GM21360 (cell line): Measurements from ENCODE around the gene EHBP1L1.

Experiments used
- ATAC-seq: cut with Tn5 transposase; IDR thresholded peaks from one replicate; pipeline ENCODE4 v1.9.1; 2021; ENCODE audit warnings: mild to moderate bottlenecking, moderate library complexity; ENCODE audit not compliant: unreplicated experiment

Gene EHBP1L1

DNA sequence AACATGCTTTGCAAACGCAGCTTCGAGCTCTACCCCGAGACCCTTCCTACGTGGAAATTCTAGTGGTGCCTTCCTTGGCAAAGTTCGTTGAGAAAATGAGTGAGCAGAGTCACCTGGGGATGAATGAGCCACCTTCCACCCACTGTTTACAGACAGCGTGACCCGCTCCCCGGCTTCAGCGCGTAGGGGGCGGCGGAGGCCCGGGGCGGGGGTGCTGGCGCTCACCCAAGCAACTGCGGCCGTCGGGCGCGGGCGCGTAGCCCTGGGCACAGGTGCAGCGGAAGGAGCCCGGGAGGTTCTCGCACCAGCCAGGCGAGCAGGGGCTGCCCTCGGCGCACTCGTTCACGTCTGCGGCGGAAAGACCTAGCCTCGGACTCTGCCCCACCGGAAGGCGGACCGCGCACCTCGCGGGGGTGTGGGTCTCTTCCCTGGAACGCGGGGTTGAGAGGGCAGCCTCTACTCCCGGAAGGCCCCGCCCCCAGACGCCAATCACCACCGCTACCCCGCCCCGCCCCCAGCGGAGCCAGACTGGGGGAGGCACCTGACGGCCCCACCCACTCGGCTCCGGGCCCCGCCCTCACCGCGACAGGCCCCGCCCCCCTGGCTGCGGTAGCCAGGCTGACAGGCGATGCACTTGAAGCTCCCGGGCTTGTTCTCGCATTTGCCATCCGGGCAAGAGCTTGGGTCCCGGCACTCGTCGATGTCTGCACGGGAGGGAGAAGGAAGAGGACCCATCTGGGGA lies 29.5 kb upstream of the EHBP1L1 start:
- peak; percentile 58 for ATAC-seq

DNA sequence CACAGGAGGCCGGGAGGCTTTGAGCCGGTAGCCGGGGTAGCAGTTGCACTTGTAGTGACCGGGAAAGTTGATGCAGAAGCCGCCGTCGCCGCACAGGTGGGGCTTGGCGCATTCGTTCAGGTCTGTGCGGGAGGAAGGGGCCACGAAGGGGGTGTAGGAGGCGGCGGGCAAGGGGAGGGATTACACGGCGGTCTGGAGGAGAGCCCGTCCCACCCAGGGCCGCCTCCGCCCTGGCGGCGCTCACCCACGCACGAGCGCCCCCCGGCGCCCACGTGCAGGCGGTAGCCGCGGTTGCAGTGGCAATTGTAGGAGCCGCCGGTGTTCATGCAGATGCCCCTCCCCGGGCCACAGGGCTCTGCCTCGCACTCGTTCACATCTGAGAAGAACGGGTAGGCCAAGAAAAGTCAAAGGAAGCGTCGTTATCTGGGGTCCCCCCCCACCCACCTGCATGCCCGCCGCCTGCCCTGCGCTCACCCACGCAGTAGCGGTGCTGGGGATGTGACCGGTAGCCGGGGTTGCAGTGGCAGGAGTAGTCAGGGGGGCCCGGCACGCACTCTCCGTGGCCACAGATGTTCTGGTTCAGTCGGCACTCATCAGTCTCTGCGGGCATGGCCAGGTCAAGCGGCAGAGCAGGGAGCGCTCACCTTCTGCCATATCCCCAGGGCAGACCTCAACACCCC lies 28.3 kb upstream of the EHBP1L1 start:
- ATAC-seq = no peak

DNA sequence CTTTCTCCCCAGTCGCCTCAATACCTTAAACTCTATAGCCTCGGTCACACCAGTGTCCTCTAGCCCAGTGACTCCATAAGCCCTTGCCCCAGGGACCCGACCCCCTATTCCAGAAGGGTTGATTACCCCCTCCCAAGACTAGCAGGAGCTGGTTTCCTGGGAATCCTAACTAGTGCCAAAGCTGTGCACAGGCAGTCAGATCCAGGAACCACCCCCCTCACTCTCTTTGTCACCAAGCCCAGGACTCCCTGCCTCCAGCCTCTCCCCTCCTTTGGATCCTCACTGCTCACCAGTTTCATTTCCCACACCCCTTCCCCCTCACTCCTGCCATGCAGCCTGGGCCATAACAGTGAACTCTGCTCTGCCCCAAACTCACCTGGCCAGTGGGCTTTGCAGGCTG lies 27.5 kb upstream of the EHBP1L1 start:
- no peak for ATAC-seq

DNA sequence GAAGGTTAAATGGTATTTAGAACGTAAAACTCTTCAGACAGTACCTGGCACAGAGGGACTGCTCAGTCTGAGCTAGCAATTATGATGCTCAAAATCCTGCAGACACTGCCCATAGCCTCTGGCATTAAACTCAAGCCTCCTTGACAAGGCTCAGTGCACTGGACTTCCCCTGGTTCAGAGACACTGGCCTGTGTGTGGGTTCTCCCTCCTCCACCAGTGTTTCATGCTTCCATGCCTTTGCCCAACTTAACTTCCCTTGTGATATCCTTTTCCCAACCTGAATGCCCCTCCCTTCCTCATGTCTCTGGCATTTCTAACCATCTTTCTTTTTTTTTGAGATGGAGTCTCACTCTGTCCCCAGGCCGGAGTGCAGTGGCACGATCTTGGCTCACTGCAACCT lies 26.8 kb upstream of the EHBP1L1 start:
- no peak for ATAC-seq

DNA sequence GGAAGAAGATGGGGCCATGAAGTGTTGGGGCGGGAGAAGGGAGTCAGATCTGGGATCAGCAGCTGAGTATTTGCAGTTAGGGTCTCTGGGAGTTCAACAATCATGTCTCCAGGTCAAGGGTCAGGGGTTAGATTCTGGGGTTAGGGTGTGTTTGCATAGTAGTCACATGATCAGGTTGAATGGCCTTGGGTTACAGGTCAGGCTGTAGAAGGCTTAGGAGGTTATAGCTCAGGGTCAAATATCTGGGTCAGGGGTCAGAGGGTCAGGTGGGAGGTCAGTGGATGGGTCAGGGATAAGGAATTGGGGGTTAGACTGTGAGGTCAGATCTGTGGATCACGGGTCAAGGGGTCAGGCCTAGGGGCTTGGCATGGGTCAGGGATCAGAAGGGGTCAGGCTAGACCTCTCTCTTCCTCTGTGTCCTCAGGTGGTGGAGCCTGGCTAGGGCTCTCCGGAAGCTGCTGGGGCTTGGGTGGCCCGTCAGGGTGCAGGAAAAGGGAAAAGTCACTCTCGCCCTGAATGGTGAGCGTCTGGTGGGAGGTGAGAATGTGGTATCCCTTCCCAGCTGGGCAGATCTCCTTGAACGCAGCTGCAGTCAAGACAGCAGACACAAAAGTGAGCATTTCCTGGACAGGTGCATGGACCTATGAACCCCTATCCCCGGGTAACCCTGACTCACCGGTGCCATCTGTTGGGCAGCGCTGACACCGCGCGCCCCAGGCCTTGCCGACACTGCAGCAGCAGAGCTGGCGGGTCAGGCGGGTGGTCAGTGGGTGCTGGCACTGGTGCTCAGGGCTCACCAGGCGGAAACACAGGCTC lies 24.1 kb upstream of the EHBP1L1 start:
- ATAC-seq = no peak

DNA sequence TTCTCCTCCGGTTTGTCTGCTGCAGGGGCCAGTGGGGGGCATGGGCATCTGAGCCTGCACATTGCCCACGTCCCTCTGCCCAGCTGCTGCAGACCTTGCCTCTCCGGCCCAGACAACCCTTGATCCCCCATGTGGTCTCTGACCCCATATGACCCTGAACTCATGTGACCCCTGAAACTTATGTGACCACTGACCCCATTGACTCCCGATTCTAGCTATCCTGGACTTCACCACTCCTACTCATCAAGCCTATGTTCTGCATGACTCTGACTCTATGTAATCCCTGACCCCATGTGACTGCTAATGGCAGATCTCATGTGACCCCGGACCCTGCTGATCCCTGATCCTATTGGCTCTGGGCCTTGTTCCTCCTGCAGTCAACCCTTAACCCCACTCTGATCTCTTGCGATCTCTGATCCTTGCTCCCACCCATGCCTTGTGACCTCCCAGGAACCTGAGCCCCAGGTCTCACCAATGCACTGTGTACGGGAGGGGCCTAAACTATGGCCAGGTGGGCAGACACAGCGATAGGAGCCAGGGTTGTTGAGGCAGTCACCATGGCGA lies 23.4 kb upstream of the EHBP1L1 start:
- no peak for ATAC-seq

DNA sequence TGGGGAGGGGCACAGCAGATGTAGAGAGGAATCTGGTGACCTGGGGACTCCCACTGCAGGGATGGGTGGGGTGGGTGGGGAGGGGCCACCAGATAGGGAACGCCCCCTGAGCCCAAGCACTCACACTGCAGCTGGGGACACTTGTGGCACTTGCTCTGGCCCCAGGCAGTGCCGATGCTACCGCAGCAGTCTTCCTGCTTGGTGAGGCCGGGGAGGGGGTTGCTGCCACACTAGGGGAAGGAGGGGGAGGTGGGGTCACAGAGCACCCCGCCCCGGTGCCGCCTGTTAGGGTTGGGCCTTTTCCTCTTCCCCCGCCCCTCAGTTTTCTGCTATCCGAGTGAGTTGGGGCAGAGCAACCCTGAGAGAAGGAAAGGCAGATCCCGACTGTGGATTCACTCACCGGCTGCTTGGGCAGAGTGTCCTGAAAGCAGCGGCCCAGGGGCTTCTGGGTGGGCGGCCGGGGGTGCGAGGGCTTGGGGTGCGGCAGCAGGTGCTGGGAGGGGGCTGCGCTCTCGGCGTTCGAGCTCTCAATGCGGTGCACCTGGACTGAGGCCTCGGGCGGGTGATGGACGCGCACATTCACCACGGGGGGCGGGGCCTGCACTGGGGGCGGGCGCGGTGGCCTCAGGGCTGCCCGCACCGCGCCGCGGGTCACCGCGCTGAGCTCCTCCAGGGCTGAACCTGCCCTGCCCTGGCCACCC lies 22.4 kb upstream of the EHBP1L1 start:
- no peak for ATAC-seq

DNA sequence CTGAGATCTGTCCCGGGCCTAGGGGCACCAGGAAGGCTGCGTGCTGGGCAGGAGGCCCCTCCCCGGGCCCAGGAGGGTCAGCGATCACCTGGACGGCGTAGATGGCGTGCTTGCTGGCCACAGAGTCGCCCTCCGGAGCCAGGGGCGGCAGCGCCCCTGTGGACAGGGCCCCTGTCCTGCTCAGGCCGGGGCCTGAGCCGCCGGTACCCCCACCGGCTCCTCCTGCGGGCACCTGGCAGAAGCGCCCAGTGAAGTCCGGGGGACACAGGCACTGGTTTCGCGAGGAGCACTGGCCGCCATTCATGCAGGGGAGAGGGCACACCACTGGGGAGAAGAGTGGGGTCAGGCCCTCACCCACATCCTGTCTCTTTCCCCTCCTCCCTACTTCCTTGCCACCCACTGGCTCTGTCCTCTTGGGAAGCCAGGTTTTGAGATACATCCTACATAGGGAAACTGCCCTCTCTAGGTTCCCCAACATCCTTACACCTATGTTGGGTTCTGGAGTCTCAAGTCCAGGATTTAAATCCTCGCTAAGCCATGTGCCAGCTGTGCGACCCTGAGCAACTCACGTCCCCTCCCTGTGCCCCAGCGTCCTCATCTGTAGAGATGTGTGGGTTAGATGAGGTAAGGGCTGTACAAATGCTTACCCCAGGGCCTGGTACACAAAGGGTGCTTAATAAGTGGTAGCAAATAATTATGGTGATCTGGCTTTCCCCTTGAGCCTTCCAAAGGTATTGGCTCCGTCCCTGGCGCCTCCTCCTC lies 21.6 kb upstream of the EHBP1L1 start:
- no peak for ATAC-seq

DNA sequence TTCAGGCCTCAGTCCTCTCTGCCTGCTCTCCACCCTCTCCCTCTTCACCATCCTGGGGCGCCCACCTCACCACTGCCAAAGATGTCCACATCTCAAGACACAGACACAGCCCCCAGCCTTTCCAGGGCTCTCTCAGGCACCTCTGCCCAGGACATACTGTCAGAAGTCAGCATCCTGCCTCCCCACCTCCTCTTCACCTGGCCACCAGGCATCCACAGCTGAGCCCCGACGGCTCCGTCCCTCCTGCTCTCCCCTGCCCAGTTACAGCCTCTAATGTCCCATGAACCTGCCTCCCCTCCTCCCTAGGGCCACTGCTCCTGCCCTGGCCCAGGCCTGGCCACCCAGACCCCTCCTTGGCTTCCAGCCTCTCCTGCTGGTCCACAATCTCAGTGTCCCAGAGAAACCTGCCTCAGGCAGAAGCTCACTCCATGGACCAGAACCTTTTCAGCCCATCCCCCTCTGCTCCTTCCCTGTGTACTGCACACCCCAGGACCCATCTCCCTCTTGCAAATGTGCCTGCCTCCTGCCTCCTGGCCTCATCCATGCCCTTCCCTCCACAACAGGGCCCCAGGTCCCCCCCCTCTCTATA lies 20.9 kb upstream of the EHBP1L1 start:
- no peak for ATAC-seq

DNA sequence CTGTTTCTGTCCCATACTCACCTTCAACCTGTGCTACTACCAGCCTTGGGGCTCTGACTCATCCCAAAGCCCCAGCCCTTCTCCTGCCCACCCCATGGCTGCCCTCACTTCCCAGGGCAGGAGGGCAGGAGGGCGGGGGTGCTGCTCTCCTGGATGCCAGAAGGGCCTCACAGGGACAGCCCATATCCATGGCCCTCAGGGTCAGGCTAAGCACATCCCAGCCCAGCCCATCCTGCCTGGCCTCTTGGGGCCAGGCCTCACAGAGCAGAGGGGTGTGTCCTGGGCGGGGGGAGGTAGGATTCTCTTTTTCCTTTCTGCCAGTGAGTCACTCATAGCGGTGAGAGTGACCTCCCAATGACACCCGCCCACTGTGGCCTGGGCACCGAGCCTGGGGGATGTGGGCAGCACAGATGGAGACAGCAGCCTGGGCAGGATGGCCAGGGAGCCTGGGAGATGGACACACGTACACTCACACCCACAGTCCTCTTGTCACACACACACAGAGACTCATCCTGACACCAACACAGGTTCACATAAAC lies 20.1 kb upstream of the EHBP1L1 start:
- ATAC-seq = no peak

DNA sequence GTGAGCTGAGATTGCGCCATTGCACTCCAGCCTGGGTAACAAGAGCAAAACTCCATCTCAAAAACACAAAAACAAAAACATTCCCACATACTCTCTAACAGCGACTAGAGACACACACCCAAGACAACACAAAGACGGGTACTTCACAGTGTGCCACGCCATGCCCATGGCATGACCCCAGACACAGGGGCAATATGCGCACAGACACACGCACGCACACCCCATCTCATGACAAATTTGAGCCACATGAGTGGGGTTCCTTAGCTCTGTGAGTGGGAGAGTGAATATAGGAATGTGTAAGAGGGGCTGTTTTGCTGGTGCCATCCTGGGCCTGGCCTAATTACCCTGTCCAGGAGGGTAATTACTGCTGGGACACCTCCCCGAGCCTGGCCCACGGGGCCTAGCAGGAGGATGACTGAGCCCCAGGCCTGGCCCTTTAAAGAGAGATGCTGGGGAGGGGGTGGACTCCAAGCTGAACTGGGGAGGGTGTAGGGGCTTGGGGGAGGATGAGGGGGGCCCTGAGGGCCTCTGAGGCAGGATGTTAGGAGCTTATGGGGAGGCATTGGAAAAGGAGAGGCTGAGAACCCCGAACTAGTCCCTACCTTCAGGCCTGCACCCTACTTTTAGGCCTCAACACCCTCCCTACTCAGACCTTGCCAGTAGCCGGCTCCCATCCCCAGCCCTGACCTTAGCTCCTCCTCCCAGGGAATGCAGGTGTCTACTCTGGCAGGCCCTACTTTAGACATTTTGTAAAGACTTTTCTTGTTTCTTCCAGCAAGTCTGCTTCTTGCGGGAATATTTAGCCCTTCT lies 19.2 kb upstream of the EHBP1L1 start:
- ATAC-seq = no peak

DNA sequence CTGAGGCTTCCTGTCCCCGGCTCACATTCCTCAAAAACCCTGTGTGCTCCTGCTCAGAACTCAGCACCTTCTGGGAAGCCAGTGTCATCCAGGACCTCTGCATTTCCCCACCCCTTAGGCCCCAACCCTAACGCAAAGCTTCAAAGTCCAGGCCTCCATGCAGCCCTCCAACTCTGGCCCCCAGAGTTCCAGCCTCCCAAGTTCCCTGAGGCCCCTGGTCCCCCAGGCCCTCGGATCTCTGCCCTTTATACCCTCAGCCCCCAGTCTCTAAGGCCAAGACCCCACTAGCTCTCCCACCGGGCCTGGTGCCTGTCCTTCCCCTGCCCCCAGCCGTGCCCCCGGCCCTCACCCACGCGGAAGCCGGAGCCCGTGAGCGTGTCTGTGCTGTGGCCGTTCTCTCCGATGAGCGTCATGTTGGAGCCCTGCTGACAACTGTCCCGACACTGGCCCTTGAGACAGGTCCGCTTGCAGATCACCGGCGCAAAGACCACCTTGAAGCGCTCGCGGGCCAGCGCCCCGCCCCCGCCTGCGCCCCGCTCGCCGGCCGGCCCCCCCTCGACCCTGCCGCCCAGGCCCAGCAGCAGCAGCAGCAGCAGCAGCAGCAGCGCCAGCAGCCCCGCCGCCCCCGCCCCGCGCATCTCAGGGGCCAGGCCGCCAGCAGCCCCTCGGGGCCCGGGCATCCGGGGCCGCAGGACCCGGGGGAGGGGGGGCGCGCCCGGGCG lies 18.4 kb upstream of the EHBP1L1 start:
- ATAC-seq = no peak

DNA sequence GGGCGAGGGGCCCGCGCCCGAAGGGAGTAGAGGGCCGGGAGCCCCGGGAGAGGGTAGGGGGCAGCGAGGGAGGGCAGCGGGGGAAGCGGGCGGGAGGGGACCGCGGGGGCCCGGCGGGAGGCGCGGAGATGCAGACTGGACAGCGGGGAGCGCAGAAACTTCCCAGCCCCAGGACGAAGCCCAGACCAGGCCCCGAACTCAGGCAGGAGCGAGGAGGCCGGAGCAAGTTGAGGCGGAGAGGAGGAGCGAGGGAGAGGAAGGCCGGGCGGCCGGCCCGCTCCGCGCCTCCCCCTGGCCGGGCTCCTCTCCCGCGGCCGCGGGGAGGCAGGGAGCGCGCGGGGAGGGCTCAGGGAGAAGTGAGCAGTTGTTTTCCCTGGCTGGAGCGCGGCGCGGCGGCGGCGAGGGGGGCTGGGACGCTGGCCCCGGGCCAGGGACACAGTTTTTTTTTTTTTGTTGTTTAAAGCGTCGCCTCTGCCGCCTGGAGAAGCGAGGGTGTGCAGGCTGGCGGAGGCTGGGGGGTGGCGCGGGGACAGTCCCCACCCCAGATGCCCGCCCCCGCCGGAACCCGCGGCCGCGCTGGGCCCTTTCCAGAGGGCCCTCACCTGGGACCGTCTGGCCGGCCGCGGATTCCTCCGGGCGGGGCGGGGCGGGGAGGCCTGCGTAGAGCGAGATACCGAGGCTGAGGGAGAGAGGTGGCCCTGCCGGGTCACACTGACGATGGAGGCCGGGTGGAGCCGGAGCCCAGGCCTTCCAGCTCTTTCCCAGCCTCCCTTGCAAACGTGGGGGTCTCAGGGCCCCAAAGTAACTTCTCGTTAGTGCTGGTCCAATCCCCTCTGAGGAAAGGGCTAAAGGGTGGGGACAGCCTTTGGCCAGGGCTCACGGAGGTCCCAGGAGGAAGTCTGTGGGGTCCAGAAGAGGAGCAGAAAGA lies 17.6 kb upstream of the EHBP1L1 start, which contains the start of gene LTBP3:
LTBP3 (minus strand) TSS at position 358 of the 928 bp plus-strand sequence. CDS start 400 bp downstream, outside the sequence.
- no peak for ATAC-seq

DNA sequence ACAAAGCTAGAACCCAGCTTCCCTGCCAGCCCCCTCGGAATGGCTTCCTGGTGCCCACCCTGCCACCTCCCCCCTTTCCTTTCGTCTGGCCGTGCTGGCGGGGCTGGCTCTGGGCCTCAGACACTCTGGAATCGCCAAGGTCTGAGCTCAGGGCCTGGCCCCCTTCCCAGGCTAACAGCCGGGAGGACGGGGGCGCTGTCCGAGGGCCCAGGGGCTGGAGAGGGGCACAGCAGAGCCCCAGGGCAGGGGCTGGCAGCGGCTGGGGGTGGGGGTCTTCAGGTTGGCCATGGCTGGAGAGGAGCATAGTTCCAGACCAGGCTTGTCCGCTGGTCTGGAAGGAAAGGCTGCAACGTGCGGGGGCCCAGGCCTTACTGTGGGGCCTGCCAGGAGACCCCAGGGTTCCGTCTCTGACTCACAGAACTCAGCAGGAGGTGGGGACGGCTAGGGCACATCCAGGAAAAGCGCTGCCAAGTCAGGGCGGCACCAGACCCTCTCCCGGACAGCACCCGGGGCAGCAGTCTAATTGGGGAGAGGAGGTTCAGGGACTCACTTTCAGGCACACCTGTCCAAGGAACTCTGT lies 16.8 kb upstream of the EHBP1L1 start:
- no peak for ATAC-seq

DNA sequence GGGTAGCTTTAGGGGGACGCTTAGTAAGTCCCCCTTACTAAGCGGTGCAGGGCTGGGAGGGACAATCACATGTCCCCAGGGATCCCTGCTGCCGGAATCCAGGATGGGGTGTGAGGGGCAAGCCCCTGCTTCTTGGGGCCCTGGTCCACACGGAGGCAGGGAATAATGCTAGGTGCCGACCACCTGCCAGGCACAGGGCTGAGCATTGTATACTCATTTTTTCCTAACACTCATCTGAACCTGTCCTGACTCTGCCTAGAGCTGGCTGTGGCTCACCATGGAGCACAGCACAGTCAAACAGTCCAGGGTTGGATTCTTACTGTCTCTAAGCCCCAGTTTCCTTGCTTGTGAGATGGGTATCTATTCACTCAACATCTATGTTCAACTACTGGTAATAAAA lies 16.3 kb upstream of the EHBP1L1 start:
- ATAC-seq = no peak

DNA sequence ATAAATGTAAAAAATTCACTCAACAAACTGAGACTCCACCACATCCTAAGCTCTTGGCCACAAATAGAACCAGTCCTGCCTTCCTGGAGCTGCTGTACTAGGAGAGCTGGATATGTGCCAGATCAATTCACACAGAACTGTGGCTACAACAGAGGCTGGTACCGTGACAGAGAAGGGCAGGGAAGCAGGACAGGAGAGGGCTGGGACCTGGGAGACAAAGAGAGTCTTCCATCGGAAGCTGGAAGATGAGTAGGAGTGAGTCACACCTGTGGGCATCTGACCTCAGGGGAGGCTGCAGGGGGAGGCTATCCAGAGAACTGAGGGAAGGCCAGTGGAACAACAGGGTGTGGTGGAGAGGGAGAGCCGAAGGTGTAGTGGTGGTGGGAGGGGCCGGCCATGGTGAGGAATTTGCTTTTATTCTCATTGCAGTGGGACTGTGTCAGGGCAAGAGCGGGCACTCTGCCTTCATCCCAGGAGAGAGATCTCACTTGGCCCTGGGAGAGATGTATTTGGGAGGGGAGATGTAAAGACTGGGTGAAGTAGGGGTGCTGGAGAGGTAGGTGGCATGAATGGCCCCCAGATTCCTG lies 15.8 kb upstream of the EHBP1L1 start:
- ATAC-seq = no peak
